ENCODE results near the gene CA10. TPM values are rescaled to one million over a fixed set of nuclear protein-coding genes. Genes with fewer than 3 reads are reported as not detected.

Gene CA10
- total and polyA plus RNA-seq, 2 of the 4 experiments (the other 2 are of a cell fraction): not detected

DNA sequence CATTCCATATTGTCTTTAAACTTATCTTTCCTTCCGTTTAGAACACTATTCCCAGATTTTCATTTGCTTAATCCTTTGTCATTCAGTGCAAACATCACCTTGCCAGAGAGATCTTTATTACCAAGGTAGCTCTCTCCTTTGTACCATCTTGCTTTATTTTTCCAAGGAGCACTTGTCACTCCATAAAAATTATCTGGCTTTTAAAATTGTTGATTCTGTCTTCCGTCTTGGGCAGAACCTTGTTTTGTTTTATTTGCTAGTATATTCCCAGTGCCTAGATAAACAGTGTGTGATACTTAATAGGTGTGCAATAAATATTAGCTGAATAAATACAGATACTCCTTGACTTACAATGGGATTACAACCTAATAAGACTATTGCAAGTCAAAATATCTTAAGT, 570.5 kb downstream of the CA10 start:
- Histone ChIP-seq H3K79me1 (ENCODE audit: low read depth in 1 of 2, low read length in 2 of 2) (no peaks in the 10 kb centered on the region), H3K27ac (ENCODE audit: insufficient read depth, low read length) (no peak overlapping the region), H4K20me1 (ENCODE audit: insufficient read depth, low read length) (no peaks in the 10 kb centered on the region), H3K23ac (ENCODE audit: low read depth, low read length) (no peak overlapping the region), H3K4me1 (ENCODE audit: control insufficient read depth, insufficient read depth, low read length) (no peaks in the 10 kb centered on the region), H3K18ac (ENCODE audit: low read depth, low read length) (no peak overlapping the region), H2BK20ac (ENCODE audit: low read depth, low read length) (no peak overlapping the region), H2AK9ac (replicated peaks; ENCODE audit: low read depth, low read length, poor library complexity) (no peak overlapping the region), H4K91ac (ENCODE audit: insufficient read depth, low read depth, low read length) (no peak overlapping the region), H3K9me3 (ENCODE audit: control insufficient read depth, insufficient read depth, low read length) (peaks cover 8% of the 10 kb centered on the region), H4K8ac (ENCODE audit: low read depth in 2 of 2, low read length in 2 of 2) (no peak overlapping the region), H3K4ac (ENCODE audit: low read depth, low read length) (no peak overlapping the region), H2BK120ac (ENCODE audit: low read depth, low read length) (no peak overlapping the region), H3K56ac (ENCODE audit: extremely low read depth, insufficient read depth, low read length) (no peak overlapping the region), H3K9me1 (ENCODE audit: insufficient read depth, low read length) (no peaks in the 10 kb centered on the region), H2BK15ac (ENCODE audit: low read depth, low read length) (no peak overlapping the region), H2BK5ac (ENCODE audit: low read depth, low read length, poor library complexity, severe bottlenecking) (no peak overlapping the region), H3K4me2 (ENCODE audit: low read depth, low read length) (no peak overlapping the region), H2AFZ (replicated peaks; ENCODE audit: low read length, poor library complexity) (no peak overlapping the region), H3K27me3 (ENCODE audit: control insufficient read depth, insufficient read depth, low read length) (no peaks in the 10 kb centered on the region), H3K9ac (ENCODE audit: low read depth, low read length) (no peak overlapping the region), H2AK5ac (ENCODE audit: low read depth, low read length) (no peak overlapping the region), H4K5ac (ENCODE audit: low read depth, low read length) (no peak overlapping the region), H3K4me3 (ENCODE audit: insufficient read depth, low read depth, low read length) (no peak overlapping the region), H3K36me3 (ENCODE audit: control insufficient read depth, insufficient read depth, low read length) (no peaks in the 10 kb centered on the region), H3K14ac (replicated peaks; ENCODE audit: low read depth, low read length) (no peak overlapping the region)
- in situ Hi-C loops (cut with MboI; ENCODE audit: low sequenced_read_pairs) (no loop called here), intact Hi-C loops (cut with micrococcal nuclease) (no loop called here), dilution Hi-C loops (cut with HindIII; ENCODE audit: low sequenced_read_pairs, unreplicated experiment) (no loop called here)
- ATAC-seq (ENCODE audit: low read depth) (no peak), DNase-seq (no peak)
- whole genome bisulfite sequencing, 2 experiments (ENCODE audit: extremely low coverage in 2 of 2, insufficient read length in 1 of 2): 29% methylated on average over 1 of the region's 2 CpGs; no CpG with 5 or more reads in 1 of the 2 experiments
- BruUV-seq (replicated peaks): no TSS peak
- POLR2A ChIA-PET (ENCODE audit: unreplicated experiment): no interaction called here
- CTCF ChIA-PET: no interaction called here
- TF ChIP-seq MAFK (IDR thresholded peaks at IDR 0.05; ENCODE audit: low read depth, low read length) (no peak), CEBPB (IDR thresholded peaks at IDR 0.05; ENCODE audit: low read depth, low read length) (no peak), BHLHE40 (IDR thresholded peaks at IDR 0.05; ENCODE audit: low read depth, low read length) (no peak), NFE2L2 (IDR thresholded peaks at IDR 0.05; ENCODE audit: low read depth, low read length) (no peak), MAZ (IDR thresholded peaks at IDR 0.05; ENCODE audit: borderline replicate concordance, low read depth, low read length) (no peak), RCOR1 (IDR thresholded peaks at IDR 0.05; ENCODE audit: insufficient replicate concordance, low read length) (no peak), RAD21 (IDR thresholded peaks at IDR 0.05; ENCODE audit: low read length) (no peak), FOS (IDR thresholded peaks at IDR 0.05; ENCODE audit: low read depth, low read length) (no peak), MXI1 (IDR thresholded peaks at IDR 0.05; ENCODE audit: borderline replicate concordance, low read depth, low read length) (no peak)
- TF ChIP-seq, protein P1, sequence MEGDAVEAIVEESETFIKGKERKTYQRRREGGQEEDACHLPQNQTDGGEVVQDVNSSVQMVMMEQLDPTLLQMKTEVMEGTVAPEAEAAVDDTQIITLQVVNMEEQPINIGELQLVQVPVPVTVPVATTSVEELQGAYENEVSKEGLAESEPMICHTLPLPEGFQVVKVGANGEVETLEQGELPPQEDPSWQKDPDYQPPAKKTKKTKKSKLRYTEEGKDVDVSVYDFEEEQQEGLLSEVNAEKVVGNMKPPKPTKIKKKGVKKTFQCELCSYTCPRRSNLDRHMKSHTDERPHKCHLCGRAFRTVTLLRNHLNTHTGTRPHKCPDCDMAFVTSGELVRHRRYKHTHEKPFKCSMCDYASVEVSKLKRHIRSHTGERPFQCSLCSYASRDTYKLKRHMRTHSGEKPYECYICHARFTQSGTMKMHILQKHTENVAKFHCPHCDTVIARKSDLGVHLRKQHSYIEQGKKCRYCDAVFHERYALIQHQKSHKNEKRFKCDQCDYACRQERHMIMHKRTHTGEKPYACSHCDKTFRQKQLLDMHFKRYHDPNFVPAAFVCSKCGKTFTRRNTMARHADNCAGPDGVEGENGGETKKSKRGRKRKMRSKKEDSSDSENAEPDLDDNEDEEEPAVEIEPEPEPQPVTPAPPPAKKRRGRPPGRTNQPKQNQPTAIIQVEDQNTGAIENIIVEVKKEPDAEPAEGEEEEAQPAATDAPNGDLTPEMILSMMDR (conservative IDR thresholded peaks at IDR 0.05; ENCODE audit: low read depth, low read length): no peak
- TF ChIP-seq, protein P2, sequence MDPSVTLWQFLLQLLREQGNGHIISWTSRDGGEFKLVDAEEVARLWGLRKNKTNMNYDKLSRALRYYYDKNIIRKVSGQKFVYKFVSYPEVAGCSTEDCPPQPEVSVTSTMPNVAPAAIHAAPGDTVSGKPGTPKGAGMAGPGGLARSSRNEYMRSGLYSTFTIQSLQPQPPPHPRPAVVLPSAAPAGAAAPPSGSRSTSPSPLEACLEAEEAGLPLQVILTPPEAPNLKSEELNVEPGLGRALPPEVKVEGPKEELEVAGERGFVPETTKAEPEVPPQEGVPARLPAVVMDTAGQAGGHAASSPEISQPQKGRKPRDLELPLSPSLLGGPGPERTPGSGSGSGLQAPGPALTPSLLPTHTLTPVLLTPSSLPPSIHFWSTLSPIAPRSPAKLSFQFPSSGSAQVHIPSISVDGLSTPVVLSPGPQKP (IDR thresholded peaks at IDR 0.05; ENCODE audit: borderline replicate concordance, low read depth, low read length): no peak
